ENCODE data around the gene UBL3. TPM values are rescaled to one million over a fixed set of nuclear protein-coding genes. Genes with fewer than 3 reads are reported as not detected.

The UBL3 gene
- total RNA-seq, 1 donor from 2014 or later, result 20.0 TPM

- H3K27ac Mint-ChIP-seq, result peak overlapping the region; percentile 26
Measured at GRCh38 chr13:29721766-29722165, 128.7 kb downstream of the UBL3 start.

GRCh38 chr13:29718694-29719093 lies 131.7 kb downstream of the UBL3 start:
- Histone ChIP-seq H3K27me3 (no peaks in the 10 kb centered on the region), H3K79me2 (ENCODE audit: low read depth) (no peaks in the 10 kb centered on the region), H3K4me1 (no peaks in the 10 kb centered on the region), H3K4me3 (no peak overlapping the region), H3F3A (ENCODE audit: low read depth) (no peaks in the 10 kb centered on the region), H3K9me3 (ENCODE audit: low read depth) (no peaks in the 10 kb centered on the region), H2AFZ (replicated peaks) (no peak overlapping the region), H4K20me1 (ENCODE audit: low read depth) (no peaks in the 10 kb centered on the region), H3K9ac (no peak overlapping the region), H3K36me3 (no peaks in the 10 kb centered on the region), H3K4me2 (no peak overlapping the region), H3K27ac (no peak overlapping the region)
- H3K9me3 Mint-ChIP-seq, result peaks cover 2% of the 10 kb centered on the region
- TF ChIP-seq CTCF (IDR thresholded peaks at IDR 0.05) (no peak), EZH2 (IDR thresholded peaks at IDR 0.05) (no peak), EZH2phosphoT487 (IDR thresholded peaks at IDR 0.05) (no peak)
- no peak for DNase-seq (ENCODE audit: low spot score)
- H3K4me3 Mint-ChIP-seq, result no peak overlapping the region
- H3K4me1 Mint-ChIP-seq, result no peaks in the 10 kb centered on the region
- no peaks in the 10 kb centered on the region for H3K36me3 Mint-ChIP-seq
- H3K27me3 Mint-ChIP-seq (ENCODE audit: insufficient read depth, low read depth), result peaks cover 2% of the 10 kb centered on the region
- no peak overlapping the region for H3K27ac Mint-ChIP-seq

More at GRCh38 chr13:29721766-29722165, 128.7 kb downstream of the UBL3 start:
- H3K4me1 ChIP-seq, result no peaks in the 10 kb centered on the region
- no peak overlapping the region for H3K9ac ChIP-seq
- Mint-ChIP-seq H3K9me3 (peaks cover 8% of the 10 kb centered on the region), H3K27me3 (ENCODE audit: insufficient read depth, low read depth) (peaks cover 5% of the 10 kb centered on the region), H3K4me3 (no peak overlapping the region), H3K4me1 (no peaks in the 10 kb centered on the region), H3K36me3 (no peaks in the 10 kb centered on the region)
- H3K4me2 ChIP-seq, result no peak overlapping the region
- no peaks in the 10 kb centered on the region for H3K79me2 ChIP-seq (ENCODE audit: low read depth)
- no peaks in the 10 kb centered on the region for H3K36me3 ChIP-seq
- peaks cover 3% of the 10 kb centered on the region for H3K9me3 ChIP-seq (ENCODE audit: low read depth)
- H3K4me3 ChIP-seq, result no peak overlapping the region
- H4K20me1 ChIP-seq (ENCODE audit: low read depth), result no peaks in the 10 kb centered on the region
- H3F3A ChIP-seq (ENCODE audit: low read depth), result no peaks in the 10 kb centered on the region
- no peak for DNase-seq (ENCODE audit: low spot score)
- no peak for TF ChIP-seq EZH2 (IDR thresholded peaks at IDR 0.05)
- TF ChIP-seq EZH2phosphoT487 (IDR thresholded peaks at IDR 0.05), result no peak
- TF ChIP-seq CTCF (IDR thresholded peaks at IDR 0.05), result no peak
- H2AFZ ChIP-seq (replicated peaks), result no peak overlapping the region
- H3K27ac ChIP-seq, result no peak overlapping the region
- H3K27me3 ChIP-seq, result no peaks in the 10 kb centered on the region

- H3K4me1 Mint-ChIP-seq, result no peaks in the 10 kb centered on the region
- no peaks in the 10 kb centered on the region for H3K36me3 Mint-ChIP-seq
- no peaks in the 10 kb centered on the region for H3K27me3 Mint-ChIP-seq (ENCODE audit: insufficient read depth, low read depth)
- no peak overlapping the region for H2AFZ ChIP-seq (replicated peaks)
- no peak overlapping the region for H3K27ac Mint-ChIP-seq
- no peak overlapping the region for H3K27ac ChIP-seq
- no peaks in the 10 kb centered on the region for H4K20me1 ChIP-seq (ENCODE audit: low read depth)
- no peaks in the 10 kb centered on the region for H3K36me3 ChIP-seq
- no peak overlapping the region for H3K9ac ChIP-seq
- H3K79me2 ChIP-seq (ENCODE audit: low read depth), result no peaks in the 10 kb centered on the region
- no peak overlapping the region for H3K4me3 Mint-ChIP-seq
- H3F3A ChIP-seq (ENCODE audit: low read depth), result no peaks in the 10 kb centered on the region
- H3K27me3 ChIP-seq, result no peaks in the 10 kb centered on the region
- no peak overlapping the region for H3K4me2 ChIP-seq
- H3K9me3 ChIP-seq (ENCODE audit: low read depth), result no peaks in the 10 kb centered on the region
- no peak for DNase-seq (ENCODE audit: low spot score)
- H3K4me3 ChIP-seq, result no peak overlapping the region
- TF ChIP-seq EZH2phosphoT487 (IDR thresholded peaks at IDR 0.05), result no peak
- TF ChIP-seq CTCF (IDR thresholded peaks at IDR 0.05), result no peak
- H3K9me3 Mint-ChIP-seq, result peaks cover 4% of the 10 kb centered on the region
- no peaks in the 10 kb centered on the region for H3K4me1 ChIP-seq
Measured at GRCh38 chr13:29716493-29716892, 133.9 kb downstream of the UBL3 start.

Small RNA genes within 50 kb of the gene (small RNA-seq; reads per million reads assigned to genes)
- gene RF00017 (not detected), gene TIMM8BP1 (not detected)

All from neural progenitor cell (in vitro differentiated cells).